HT-29 (cell line): ENCODE data around the gene SHC4. TPM values are rescaled to one million over a fixed set of nuclear protein-coding genes. Genes with fewer than 3 reads are reported as not detected.
A peak's percentile ranks its signal among the peaks of the same experiment; 100 is the strongest.

Experiments
- DNase-seq: peaks from one replicate; pipeline ENCODE4 v3.0.0-alpha.2; 2015; ENCODE audit warnings: low spot score
- total RNA-seq: library from RNA; depleted of rRNA; stranded (reverse); fragments of >200 nt; shearing (Covaris generic); gene quantifications from 2 replicates; pipeline ENCODE4 v1.2.3, GENCODE V29; 2014

SHC4 gene
- total RNA-seq, 1 experiment from 2014 or later = not detected

GRCh38 chr15:48850648-48851047 is 113.1 kb downstream of the SHC4 start:
- DNase-seq = no peak

- no peak for DNase-seq
These were observed 118.6 kb downstream of the SHC4 start for GRCh38 chr15:48845123-48845522.

GRCh38 chr15:48842501-48842900 is 121.2 kb downstream of the SHC4 start:
- DNase-seq = no peak

- no peak for DNase-seq
These were observed 129.0 kb downstream of the SHC4 start for GRCh38 chr15:48834756-48835155.

GRCh38 chr15:48833526-48834239 is 130.0 kb downstream of the SHC4 start:
- no peak for DNase-seq

- DNase-seq = no peak
These were observed 131.1 kb downstream of the SHC4 start for GRCh38 chr15:48832648-48833047.

- no peak for DNase-seq
These were observed 134.8 kb downstream of the SHC4 start for GRCh38 chr15:48828906-48829305.

- no peak for DNase-seq
These were observed 135.2 kb downstream of the SHC4 start for GRCh38 chr15:48828471-48828870.

GRCh38 chr15:48825075-48825474 is 138.6 kb downstream of the SHC4 start:
- no peak for DNase-seq

GRCh38 chr15:48823706-48824105 is 140.0 kb downstream of the SHC4 start:
- no peak for DNase-seq

- DNase-seq = no peak
These were observed 140.5 kb downstream of the SHC4 start for GRCh38 chr15:48823237-48823636.

GRCh38 chr15:48814286-48814685 is 149.4 kb downstream of the SHC4 start:
- DNase-seq = no peak

- no peak for DNase-seq
These were observed 152.3 kb downstream of the SHC4 start for GRCh38 chr15:48811325-48811958.

GRCh38 chr15:48810414-48811324 is 153.1 kb downstream of the SHC4 start, which contains the start of gene CEP152:
Gene CEP152 (minus strand): TSS chr15:48811069. CDS start chr15:48805649, 5,420 bp downstream.
- peak; percentile 100 for DNase-seq

- DNase-seq = no peak
These were observed 157.6 kb downstream of the SHC4 start for GRCh38 chr15:48806151-48806550.

- DNase-seq = no peak
These were observed 158.1 kb downstream of the SHC4 start for GRCh38 chr15:48805591-48805990.

GRCh38 chr15:48803877-48804276 is 159.8 kb downstream of the SHC4 start:
- no peak for DNase-seq

- no peak for DNase-seq
These were observed 160.9 kb downstream of the SHC4 start for GRCh38 chr15:48802867-48803266.

GRCh38 chr15:48802257-48802656 is 161.5 kb downstream of the SHC4 start:
- no peak for DNase-seq

- DNase-seq = peak; percentile 59
These were observed 162.8 kb downstream of the SHC4 start for GRCh38 chr15:48800811-48801455.

GRCh38 chr15:48800245-48800644 is 163.5 kb downstream of the SHC4 start:
- no peak for DNase-seq

GRCh38 chr15:48798319-48798718 is 165.4 kb downstream of the SHC4 start:
- no peak for DNase-seq
